IMR-90 (cell line): ENCODE results near the gene PSMC5. TPM values are rescaled to one million over a fixed set of nuclear protein-coding genes. Genes with fewer than 3 reads are reported as not detected.

Source experiments
- ATAC-seq: fragments of 200-7000 bp; cut with Tn5 transposase; 2 replicates; pipeline ENCODE4 v1.9.1; 2020; ENCODE audit warnings: low read depth, mild to moderate bottlenecking, moderate library complexity
- BruUV-seq: library from RNA; stranded (reverse); fragments of 400-500 nt; replicated peaks from 2 replicates; lab custom pipeline; 2021; lab: Mats Ljungman, UMichigan
- CTCF ChIA-PET: fragments of 300-600 bp; formaldehyde crosslinking; extraction: SDS; loops from one replicate; lab custom pipeline; 2021; ENCODE audit warnings: antibody characterized with exemption; lab: Yijun Ruan, JAX
- POLR2A ChIA-PET: fragments of 300-600 bp; sonication (Branson Sonifier 250); formaldehyde crosslinking; loops from one replicate; lab custom pipeline; 2022; ENCODE audit warnings: antibody characterized with exemption; ENCODE audit not compliant: unreplicated experiment; lab: Charles Lee
- DNase-seq: peaks from one replicate; pipeline ENCODE4 v3.0.0; 2013
- H2AFZ ChIP-seq: replicated peaks from 2 replicates; pipeline ENCODE3; 2013; ENCODE audit warnings: low read length, mild to moderate bottlenecking; ENCODE audit not compliant: poor library complexity
- H2AK5ac ChIP-seq: 2 replicates; pipeline ENCODE4 v1.6.1; 2013; ENCODE audit warnings: low read depth, low read length, inconsistent platforms
- H2AK9ac ChIP-seq: replicated peaks from 2 replicates; pipeline ENCODE3; 2013; ENCODE audit warnings: mild to moderate bottlenecking, low read depth, low read length, moderate library complexity; ENCODE audit not compliant: poor library complexity
- H2BK120ac ChIP-seq: 2 replicates; pipeline ENCODE4 v1.6.1; 2013; ENCODE audit warnings: low read depth, low read length, inconsistent platforms
- H2BK15ac ChIP-seq: 3 replicates; pipeline ENCODE4 v1.6.1; 2013; ENCODE audit warnings: low read depth, low read length, inconsistent platforms
- H2BK20ac ChIP-seq: 2 replicates; pipeline ENCODE4 v1.6.1; 2013; ENCODE audit warnings: low read depth, mild to moderate bottlenecking, inconsistent platforms, low read length, moderate library complexity
- H2BK5ac ChIP-seq: 2 replicates; pipeline ENCODE4 v1.6.1; 2013; ENCODE audit warnings: mild to moderate bottlenecking, low read depth, low read length, inconsistent platforms; ENCODE audit not compliant: poor library complexity, severe bottlenecking
- H3K14ac ChIP-seq: replicated peaks from 2 replicates; pipeline ENCODE4 v1.6.1; 2013; ENCODE audit warnings: low read depth, low read length, inconsistent platforms
- H3K18ac ChIP-seq: 2 replicates; pipeline ENCODE4 v1.6.1; 2013; ENCODE audit warnings: low read depth, low read length, control low read depth
- H3K23ac ChIP-seq: 2 replicates; pipeline ENCODE4 v1.6.1; 2013; ENCODE audit warnings: low read depth, low read length, inconsistent platforms
- H3K27ac ChIP-seq: 2 replicates; pipeline ENCODE4 v1.5.1; 2013; ENCODE audit warnings: mild to moderate bottlenecking, control low read depth, low read length; ENCODE audit not compliant: insufficient read depth
- H3K27me3 ChIP-seq: 2 replicates; pipeline ENCODE4 v1.6.1; 2013; ENCODE audit warnings: low read length; ENCODE audit not compliant: control insufficient read depth, insufficient read depth
- H3K36me3 ChIP-seq: 2 replicates; pipeline ENCODE4 v1.6.1; 2013; ENCODE audit warnings: low read length, mixed read lengths; ENCODE audit not compliant: control insufficient read depth, insufficient read depth
- H3K4ac ChIP-seq: 2 replicates; pipeline ENCODE4 v1.6.1; 2013; ENCODE audit warnings: low read depth, low read length, inconsistent platforms
- H3K4me1 ChIP-seq: 2 replicates; pipeline ENCODE4 v1.6.1; 2013; ENCODE audit warnings: low read length, mixed read lengths; ENCODE audit not compliant: control insufficient read depth, insufficient read depth
- H3K4me2 ChIP-seq: 2 replicates; pipeline ENCODE4 v1.6.1; 2013; ENCODE audit warnings: low read depth, mild to moderate bottlenecking, control low read depth, low read length, moderate library complexity
- H3K4me3 ChIP-seq: 2 replicates; pipeline ENCODE4 v1.5.1; 2013; ENCODE audit warnings: low read depth, mild to moderate bottlenecking, control low read depth, low read length, moderate library complexity; ENCODE audit not compliant: insufficient read depth
- H3K56ac ChIP-seq: 2 replicates; pipeline ENCODE4 v1.6.1; 2013; ENCODE audit warnings: low read length, inconsistent platforms; ENCODE audit not compliant: insufficient read depth; ENCODE audit errors: extremely low read depth
- H3K79me1 ChIP-seq, 2 experiments: 2 replicates each; pipeline ENCODE4 v1.6.1; 2013; ENCODE audit warnings: low read length in 2 of 2, inconsistent platforms in 1 of 2, low read depth in 1 of 2
- H3K9ac ChIP-seq: 2 replicates; pipeline ENCODE4 v1.6.1; 2013; ENCODE audit warnings: low read depth, low read length, control low read depth
- H3K9me1 ChIP-seq: 2 replicates; pipeline ENCODE4 v1.6.1; 2013; ENCODE audit warnings: low read length, inconsistent platforms; ENCODE audit not compliant: insufficient read depth
- H3K9me3 ChIP-seq: 2 replicates; pipeline ENCODE4 v1.6.1; 2013; ENCODE audit warnings: low read length; ENCODE audit not compliant: control insufficient read depth, insufficient read depth
- H4K20me1 ChIP-seq: 2 replicates; pipeline ENCODE4 v1.6.1; 2013; ENCODE audit warnings: low read length, inconsistent platforms; ENCODE audit not compliant: insufficient read depth
- H4K5ac ChIP-seq: 2 replicates; pipeline ENCODE4 v1.6.1; 2013; ENCODE audit warnings: mild to moderate bottlenecking, low read depth, low read length, control low read depth
- H4K8ac ChIP-seq, 2 experiments: 2 replicates each; pipeline ENCODE4 v1.6.1; 2013; ENCODE audit warnings: low read depth in 2 of 2, low read length in 2 of 2, control low read depth in 1 of 2, inconsistent platforms in 1 of 2
- H4K91ac ChIP-seq: 2 replicates; pipeline ENCODE4 v1.6.1; 2013; ENCODE audit warnings: low read depth, low read length, inconsistent platforms; ENCODE audit not compliant: insufficient read depth
- MXI1 ChIP-seq: IDR thresholded peaks from 2 replicates; pipeline ENCODE4 v1.6.1; 2012; ENCODE audit warnings: low read depth, mild to moderate bottlenecking, low read length, moderate library complexity, borderline replicate concordance
- RAD21 ChIP-seq: IDR thresholded peaks from 2 replicates; pipeline ENCODE4 v1.6.1; 2012; ENCODE audit warnings: low read length, improper control_type of control experiment
- WGBS, 2 experiments: methylation state at CpG; one replicate each; pipeline versions ENCODE4 v1.1.5 to v1.1.7; 2013; ENCODE audit warnings: missing lambda C conversion rate in 2 of 2; ENCODE audit not compliant: insufficient read length in 1 of 2; ENCODE audit errors: extremely low coverage in 2 of 2; 5-methylcytosine and 5-hydroxymethylcytosine counted together
- dilution Hi-C: fragments of 300-500 bp; cut with HindIII; formaldehyde crosslinking; loops from one replicate; pipeline ENCODE4 v1.14.3; 2018; ENCODE audit warnings: low sequenced_read_pairs; ENCODE audit not compliant: unreplicated experiment
- in situ Hi-C: fragments of 300-500 bp; cut with MboI; formaldehyde crosslinking; loops from 3 replicates; pipeline ENCODE4 v1.14.3; 2019; ENCODE audit warnings: low sequenced_read_pairs, inconsistent platforms, mixed read lengths
- intact Hi-C: fragments of 100-400 bp; cut with micrococcal nuclease; formaldehyde crosslinking; loops from 2 replicates; pipeline ENCODE4 v1.10.0; 2022
- polyA plus RNA-seq, 3 experiments: library from polyadenylated mRNA; depleted of rRNA; stranded (reverse); fragments of >200 nt; gene quantifications; 2 replicates each; pipeline ENCODE4 v1.2.3, GENCODE V29; 2012; ENCODE audit warnings: low replicate concordance in 1 of 3
- total RNA-seq: library from RNA; depleted of rRNA; stranded (reverse); fragments of >200 nt; gene quantifications from 2 replicates; pipeline ENCODE4 v1.2.3, GENCODE V29; 2012

PSMC5 gene
- total and polyA plus RNA-seq, 2 of the 4 experiments (the other 2 are of a cell fraction) = 105 to 165 TPM

DNA sequence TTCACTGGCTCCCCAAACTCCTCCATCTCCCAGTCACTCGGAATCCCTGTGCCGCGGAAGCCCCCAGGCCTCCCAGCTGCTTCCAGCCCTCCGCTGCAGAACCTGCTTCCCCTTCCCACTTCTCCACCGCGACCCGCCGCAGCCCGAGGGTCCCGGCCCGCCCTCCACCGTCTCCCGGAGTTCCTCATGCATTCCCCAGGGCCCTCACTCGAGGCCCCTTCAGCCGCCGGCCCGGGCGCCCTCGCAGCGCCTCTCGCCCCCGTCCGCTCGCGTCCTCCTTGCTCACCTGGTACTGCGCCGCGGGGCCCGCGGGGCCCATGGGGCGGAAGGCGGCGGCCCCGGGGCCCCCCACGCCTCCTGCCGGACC lies 14.9 kb downstream of the PSMC5 start:
- H3K4me1 ChIP-seq = peaks cover 23% of the 10 kb centered on the region
- H2AK5ac ChIP-seq = peak overlapping the region; percentile 28; the same call in 1 of the 2 replicates
- no peaks in the 10 kb centered on the region for H3K9me3 ChIP-seq
- POLR2A ChIA-PET = no interaction called here
- H3K4me2 ChIP-seq = peak overlapping the region; percentile 94
- peak overlapping the region; percentile 81 for H3K4me3 ChIP-seq
- H3K23ac ChIP-seq = peak overlapping the region; percentile 97
- peak overlapping the region; percentile 77 for H3K9ac ChIP-seq
- H3K27ac ChIP-seq = peak overlapping the region; percentile 84
- DNase-seq = no peak
- peak; percentile 12 for ATAC-seq
- TF ChIP-seq MXI1 = peak; percentile 46; the same call in 1 of the 2 replicates
- no peak for TF ChIP-seq RAD21
- H3K18ac ChIP-seq = no peak overlapping the region
- H3K4ac ChIP-seq = peak overlapping the region; percentile 65
- H3K79me1 ChIP-seq = peaks cover 6 to 49% of the 10 kb centered on the region in 2 experiments; a peak in 3 of 4 replicates
- H3K9me1 ChIP-seq = peaks cover 12% of the 10 kb centered on the region
- peak overlapping the region; percentile 91 for H2AK9ac ChIP-seq
- H2BK5ac ChIP-seq = peak overlapping the region; percentile 51
- H3K56ac ChIP-seq = peak overlapping the region; percentile 79; the same call in 1 of the 2 replicates
- H3K27me3 ChIP-seq = no peaks in the 10 kb centered on the region
- no peak overlapping the region for H4K5ac ChIP-seq
- no TSS peak for BruUV-seq
- peak overlapping the region; percentile 96 for H2AFZ ChIP-seq
- dilution Hi-C loops (no loop called here), in situ Hi-C loops (no loop called here), intact Hi-C loops (no loop called here)
- H2BK120ac ChIP-seq = no peak overlapping the region
- CTCF ChIA-PET = no interaction called here
- no peak overlapping the region for H2BK15ac ChIP-seq
- peak overlapping the region; percentile 58; the same call in 1 of the 2 replicates for H4K91ac ChIP-seq
- peak overlapping the region; percentile 1 to 70; a peak in 2 of 4 replicates for H4K8ac ChIP-seq
- peak overlapping the region; percentile 59 for H3K14ac ChIP-seq
- H2BK20ac ChIP-seq = no peak overlapping the region
- H4K20me1 ChIP-seq = peaks cover 34% of the 10 kb centered on the region
- 0% methylated on average over 4 of the region's 36 CpGs; no CpG with 5 or more reads in 1 of the 2 experiments for WGBS, 2 experiments
- H3K36me3 ChIP-seq = no peaks in the 10 kb centered on the region; the same call in 1 of the 2 replicates
